HG03378 (cell line): ENCODE results near the gene PPP1R13B.
"Not testable (repeated sequence)": the region's sequence is repeated elsewhere in the genome, so short reads cannot be mapped to it uniquely, and the experiment has no call there.

Experiments
- ATAC-seq: cut with Tn5 transposase; IDR thresholded peaks from one replicate; pipeline ENCODE4 v1.9.1; 2021; ENCODE audit warnings: mild to moderate bottlenecking, moderate library complexity; ENCODE audit not compliant: unreplicated experiment

The PPP1R13B gene

GRCh38 chr14:103802356-103802755 lies 45.0 kb downstream of the PPP1R13B start:
- no peak for ATAC-seq

DNA sequence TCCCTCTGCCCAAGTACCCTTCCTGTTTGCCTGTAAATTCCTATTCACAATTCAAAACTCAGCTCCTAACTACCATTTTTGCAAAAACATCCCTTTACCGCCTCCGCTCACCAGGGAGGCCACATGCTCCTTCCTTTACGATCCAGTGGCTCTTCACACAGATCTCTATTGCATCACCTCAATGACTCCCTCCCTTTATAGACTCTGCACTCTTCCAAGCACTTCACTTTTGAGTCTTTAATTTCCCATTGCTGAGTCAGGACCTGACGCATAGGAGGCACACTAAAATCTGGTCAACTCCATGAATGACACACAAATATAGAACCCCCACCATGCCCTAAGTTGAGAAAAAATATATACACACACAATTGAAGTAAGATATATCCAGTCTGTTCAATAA lies 45.9 kb downstream of the PPP1R13B start:
- ATAC-seq = no peak

DNA sequence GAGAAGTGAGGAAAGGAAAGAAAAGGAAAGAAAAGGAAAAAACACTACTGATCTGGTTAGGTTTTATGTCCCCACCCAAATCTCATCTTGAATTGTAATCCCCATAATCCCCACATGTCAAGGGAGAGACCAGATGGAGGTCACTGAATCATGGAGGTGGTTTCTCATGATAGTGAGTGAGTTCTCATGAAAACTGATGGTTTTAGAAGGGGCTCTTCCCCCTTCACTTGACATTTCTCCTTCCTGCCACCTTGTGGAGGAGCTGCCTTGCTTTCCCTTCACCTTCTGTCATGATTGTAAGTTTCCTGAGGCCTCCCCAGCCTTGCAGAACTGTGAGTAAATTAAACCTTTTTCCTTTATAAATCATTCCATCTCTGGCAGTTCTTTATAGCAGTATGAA lies 54.2 kb downstream of the PPP1R13B start:
- not testable (repeated sequence) for ATAC-seq

DNA sequence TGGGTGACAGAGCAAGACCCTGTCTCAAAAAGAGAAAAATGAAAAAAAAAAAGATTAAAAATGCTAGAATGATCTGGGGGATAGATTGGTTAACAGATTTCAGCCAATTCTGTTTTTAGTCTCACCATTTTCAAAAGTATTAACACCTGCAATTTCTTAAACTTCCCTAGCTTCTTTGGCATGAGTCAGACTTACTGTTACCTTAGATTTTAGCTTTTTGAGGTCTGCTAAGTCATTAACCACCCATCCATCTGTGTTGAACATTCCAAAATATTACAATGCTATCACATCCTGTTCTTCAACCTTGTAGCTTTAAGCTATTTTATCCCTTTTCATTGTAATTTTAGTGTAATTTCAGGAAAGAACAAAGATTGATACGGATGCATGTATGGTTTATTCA lies 59.3 kb downstream of the PPP1R13B start:
- ATAC-seq = no peak

DNA sequence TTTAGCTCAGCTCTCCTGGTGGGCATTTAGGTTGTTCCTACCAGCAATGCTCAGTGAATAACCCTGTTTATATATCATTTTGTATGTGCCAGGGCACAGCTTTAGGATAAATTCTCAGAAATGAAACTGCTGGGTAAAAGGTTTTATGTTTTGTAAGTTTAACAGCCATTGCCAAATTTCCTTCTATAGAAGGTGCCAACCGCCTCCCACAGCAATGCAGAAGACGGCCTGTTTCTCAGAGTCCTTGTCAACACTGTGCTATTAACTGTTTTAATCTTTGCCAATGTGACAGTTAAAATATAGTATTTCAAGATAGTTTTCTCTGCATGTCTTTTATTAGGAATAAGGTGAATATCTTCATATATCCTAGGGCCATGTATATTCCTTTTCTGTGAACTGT lies 65.0 kb downstream of the PPP1R13B start:
- no peak for ATAC-seq

DNA sequence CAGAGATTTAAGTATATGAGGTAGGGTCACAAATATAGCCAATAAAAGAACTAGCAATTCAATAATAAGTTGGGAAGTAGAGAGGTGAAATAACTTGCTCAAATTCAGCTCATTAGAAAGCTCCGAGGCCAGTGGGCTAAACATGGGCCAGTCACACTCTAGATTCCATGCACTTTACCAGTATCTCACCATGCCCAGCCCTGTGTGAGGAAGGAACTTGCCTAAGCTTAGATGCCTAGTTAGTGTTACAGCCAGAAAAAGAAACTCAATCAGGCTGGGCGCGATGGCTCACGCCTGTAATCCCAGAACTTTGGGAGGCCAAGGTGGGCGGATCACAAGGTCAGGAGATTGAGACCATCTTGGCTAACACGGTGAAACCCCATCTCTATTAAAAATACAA lies 71.1 kb downstream of the PPP1R13B start:
- ATAC-seq = not testable (repeated sequence)

GRCh38 chr14:103775506-103775905 lies 71.9 kb downstream of the PPP1R13B start:
- no peak for ATAC-seq

DNA sequence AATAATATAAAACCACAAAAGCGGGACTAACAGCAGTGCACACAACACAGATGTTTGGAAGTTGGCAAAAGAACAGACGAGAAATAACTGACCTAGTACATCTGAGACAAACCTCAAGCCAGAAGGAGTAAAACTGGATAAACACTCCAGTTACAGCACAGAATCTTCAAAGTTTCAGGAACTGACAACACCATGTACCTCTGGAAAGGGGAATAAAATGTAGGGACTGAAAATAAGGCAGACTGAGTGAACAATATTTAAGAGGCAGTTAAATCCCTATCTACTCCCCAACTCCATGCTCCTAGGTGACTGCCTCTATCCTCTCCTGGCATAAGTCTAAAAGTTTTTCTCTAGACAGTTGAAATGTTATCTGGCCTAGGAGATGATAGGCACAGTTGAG lies 73.9 kb downstream of the PPP1R13B start:
- no peak for ATAC-seq

GRCh38 chr14:103772078-103772712 lies 75.2 kb downstream of the PPP1R13B start:
- ATAC-seq = no peak

GRCh38 chr14:103770902-103771301 lies 76.5 kb downstream of the PPP1R13B start:
- no peak for ATAC-seq

- no peak for ATAC-seq
Observed at GRCh38 chr14:103770500-103770899, 76.9 kb downstream of the PPP1R13B start.

- ATAC-seq = no peak
Observed at GRCh38 chr14:103767336-103767894, 80.0 kb downstream of the PPP1R13B start.

DNA sequence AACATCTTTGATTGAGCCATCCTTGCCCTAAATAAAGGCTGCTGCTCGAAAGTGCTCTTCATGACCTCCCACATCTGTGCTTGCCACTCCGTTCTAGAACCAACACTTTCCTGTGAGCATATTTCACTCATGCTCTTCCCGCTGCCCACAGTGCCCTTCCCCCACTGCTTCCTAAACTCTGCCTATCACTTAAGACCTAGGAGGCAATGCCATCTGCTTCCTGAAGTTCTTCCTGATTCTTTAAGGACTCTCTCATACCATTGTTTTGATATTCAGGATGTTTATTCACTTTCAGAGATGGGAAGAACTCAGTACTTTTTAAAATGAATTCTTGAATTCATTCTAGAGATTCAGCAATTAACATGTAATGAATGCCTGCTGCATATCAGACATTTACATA lies 81.8 kb downstream of the PPP1R13B start:
- ATAC-seq = no peak

- no peak for ATAC-seq
Observed at GRCh38 chr14:103763730-103764488, 83.5 kb downstream of the PPP1R13B start.

- ATAC-seq = no peak
Observed at GRCh38 chr14:103762541-103762940, 84.8 kb downstream of the PPP1R13B start.

DNA sequence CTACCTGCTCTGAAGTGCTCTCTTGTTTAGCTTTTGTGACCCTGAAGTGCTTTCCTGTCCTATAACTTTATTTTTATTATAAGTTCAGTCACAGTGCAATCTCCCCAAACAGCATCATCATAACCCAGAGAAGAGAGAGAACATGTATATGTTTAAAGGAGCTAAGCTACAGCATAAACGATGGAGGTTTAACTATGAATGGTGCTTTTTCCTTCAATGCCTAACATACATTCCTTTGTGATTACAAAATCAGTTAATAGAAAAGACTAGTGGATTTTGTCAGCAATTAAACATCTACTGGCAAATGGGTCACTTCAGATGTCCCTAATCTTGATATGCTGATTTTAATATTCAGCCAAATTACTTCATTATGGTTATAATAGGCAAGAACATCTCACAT lies 85.3 kb downstream of the PPP1R13B start:
- ATAC-seq = no peak

- no peak for ATAC-seq
Observed at GRCh38 chr14:103758059-103758776, 89.2 kb downstream of the PPP1R13B start.

DNA sequence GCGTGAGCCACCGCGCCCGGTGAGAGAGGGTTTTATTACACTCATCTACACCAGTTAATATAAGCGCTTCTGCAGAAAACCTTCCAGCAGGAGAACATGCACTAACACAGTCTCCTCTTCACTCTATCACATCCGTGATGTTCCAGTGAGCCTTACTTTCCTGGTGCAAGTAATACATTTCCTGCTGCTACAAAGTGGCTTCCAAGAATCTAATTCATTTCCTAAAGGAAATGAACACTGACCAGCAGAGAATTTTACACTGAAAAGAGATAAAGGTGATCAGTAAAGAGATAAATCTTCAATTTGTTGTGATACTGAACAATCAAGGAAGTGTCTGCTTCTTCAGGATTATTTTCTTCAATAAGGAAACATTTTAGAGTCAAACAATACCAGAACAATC lies 92.3 kb downstream of the PPP1R13B start:
- no peak for ATAC-seq

DNA sequence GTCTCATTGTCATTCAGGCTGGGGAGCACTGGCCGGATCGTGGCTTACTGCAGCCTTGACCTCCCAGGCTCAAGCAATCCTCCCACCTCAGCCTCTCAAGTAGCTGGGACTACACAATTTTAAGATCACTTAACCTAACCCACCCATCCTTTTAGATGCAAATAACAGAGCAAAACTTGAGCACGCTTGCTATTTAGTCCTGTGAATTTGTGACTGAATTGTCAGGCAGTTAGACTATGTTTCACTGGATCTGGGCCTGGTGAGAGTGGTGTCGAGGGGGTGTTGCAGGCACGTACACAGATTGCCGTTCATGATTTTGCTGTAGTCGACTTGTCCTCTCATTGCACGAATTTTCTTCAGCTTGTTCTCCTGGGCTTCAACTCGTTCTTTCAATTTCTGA lies 93.6 kb downstream of the PPP1R13B start:
- ATAC-seq = no peak

DNA sequence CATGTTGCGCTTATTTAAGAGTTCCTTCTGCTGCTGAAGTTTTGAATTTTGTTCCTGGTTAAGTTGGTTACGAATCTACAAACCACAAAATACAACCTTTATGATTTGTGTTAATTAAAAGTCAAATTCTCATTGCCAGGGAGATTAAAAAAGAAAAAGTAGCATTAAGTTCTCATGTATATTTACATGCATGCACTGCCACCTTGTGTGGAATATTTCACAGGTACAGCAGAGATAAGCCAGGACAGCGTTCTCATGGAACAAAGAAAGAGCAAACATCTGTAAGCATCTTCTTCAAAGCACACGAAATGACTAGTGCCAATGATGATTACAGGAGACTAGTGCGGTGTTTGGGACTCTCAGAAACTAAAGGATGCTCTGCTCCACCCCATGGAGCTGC lies 97.5 kb downstream of the PPP1R13B start:
- no peak for ATAC-seq

- no peak for ATAC-seq
Observed at GRCh38 chr14:103749452-103749851, 97.9 kb downstream of the PPP1R13B start.

DNA sequence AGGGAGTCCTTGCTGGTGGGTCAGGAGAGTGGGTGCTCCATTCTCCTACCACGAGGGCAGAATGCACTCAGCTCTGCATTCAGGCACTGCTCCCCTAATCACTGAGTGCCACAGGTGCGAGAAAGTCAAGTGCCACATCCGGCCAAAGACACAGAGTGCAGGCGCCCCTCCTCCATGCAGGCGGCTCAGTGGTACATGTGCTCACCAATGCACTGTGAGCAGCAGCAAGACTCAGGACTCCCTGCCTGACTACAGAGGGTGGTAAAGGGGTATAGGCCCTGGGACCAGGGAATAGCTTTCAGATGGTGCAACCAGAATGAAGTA lies 98.9 kb downstream of the PPP1R13B start:
- ATAC-seq = no peak
